GM18867 (cell line): ENCODE measurements around the gene BBLN.

ENCODE experiments used
- ATAC-seq: cut with Tn5 transposase; IDR thresholded peaks from one replicate; pipeline ENCODE4 v1.9.1; 2021; ENCODE audit warnings: mild to moderate bottlenecking, moderate library complexity; ENCODE audit not compliant: unreplicated experiment

Gene BBLN

DNA sequence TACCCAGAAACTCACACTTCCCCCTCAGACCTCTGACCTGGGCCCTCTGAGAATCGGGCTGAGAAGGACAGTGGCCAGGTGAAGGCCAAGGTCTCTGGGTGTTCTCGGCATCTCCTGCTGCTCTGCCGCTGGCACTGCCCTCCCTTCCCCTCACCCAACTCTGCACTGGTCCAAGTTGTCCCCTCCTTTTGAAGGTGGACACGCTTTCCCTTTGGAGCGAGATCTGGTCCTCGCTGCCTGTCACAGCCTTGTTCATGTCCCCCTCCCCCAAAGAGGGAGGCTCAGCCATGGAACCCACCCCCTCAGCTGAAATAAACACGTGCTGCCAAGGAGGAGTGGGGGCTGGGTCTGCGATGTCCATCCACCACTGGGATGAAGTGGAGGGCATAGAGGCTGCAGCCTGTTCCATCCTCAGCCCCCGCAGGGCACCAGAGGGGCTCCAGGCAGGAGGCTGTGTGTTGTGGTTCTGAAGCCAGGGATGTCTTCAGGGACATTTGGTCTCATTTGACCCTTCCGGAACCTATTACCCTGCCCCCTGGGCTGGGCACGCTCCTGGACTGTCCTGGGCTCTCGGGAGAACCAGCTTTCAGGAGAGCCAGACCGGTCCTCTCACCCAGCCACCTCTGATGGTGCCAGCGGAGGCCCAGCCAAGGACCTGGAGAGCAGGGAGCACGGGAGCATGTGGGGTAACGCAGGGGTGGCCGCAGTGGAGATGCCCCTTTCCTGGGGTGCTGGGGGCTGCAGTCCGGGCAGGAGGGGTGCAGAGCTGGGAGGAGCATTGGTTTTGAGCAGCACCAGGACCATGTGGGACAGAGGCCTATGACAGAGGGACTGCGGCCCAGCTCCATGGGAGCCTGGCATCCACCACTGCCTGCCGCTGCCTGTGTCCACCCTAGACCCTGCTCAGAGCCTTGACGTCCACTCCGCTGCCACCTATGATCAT lies 15.6 kb upstream of the BBLN start:
- no peak for ATAC-seq

DNA sequence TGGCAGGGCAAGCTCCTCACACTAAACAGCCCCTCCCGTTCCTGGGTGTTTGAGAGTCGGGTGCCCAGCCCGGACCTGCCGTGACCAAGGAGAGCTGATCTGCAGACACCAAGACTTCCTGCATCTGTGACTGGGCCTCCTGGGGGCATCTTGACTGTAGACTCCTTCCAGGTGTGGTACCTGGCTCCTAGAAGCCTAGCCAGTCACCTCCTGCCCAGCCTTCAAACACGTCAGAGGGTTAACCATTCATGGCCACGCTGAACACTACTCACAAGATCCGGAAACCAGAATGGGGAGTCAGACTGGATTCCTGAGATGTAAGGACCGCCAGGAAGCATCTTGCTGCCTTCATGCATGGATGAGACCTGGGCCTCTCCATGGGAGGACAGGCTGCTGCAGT lies 14.5 kb upstream of the BBLN start:
- ATAC-seq: no peak

- ATAC-seq: no peak
These were observed 14.1 kb upstream of the BBLN start for GRCh38 chr9:128145951-128146351.

GRCh38 chr9:128146591-128147120 lies 13.4 kb upstream of the BBLN start:
- ATAC-seq: no peak

DNA sequence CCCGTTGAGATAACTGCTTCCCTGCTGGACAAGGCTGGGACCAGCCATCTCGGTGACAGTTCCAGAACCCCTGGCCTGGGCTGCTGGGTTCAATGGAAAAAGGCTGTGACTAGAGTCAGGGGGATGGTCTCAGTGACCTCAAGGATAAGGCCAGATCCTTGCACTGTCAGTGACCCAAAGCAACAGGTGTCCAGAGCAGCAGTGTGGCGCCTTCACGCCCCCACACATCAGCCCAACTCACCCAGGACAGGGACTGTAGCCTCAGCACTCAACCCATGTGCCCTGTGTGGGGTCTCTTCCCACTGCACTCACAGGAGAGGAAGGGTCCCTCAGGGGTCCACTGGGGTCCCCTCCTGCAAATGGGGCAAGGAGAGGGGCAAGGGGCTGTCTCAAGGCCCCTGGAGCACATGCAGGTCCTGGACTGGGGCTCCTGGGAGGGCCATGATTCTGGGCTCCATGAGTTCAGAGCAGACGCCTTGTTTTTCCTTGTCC lies 11.5 kb upstream of the BBLN start:
- no peak for ATAC-seq

GRCh38 chr9:128149001-128149701 lies 10.9 kb upstream of the BBLN start, which contains the start of gene LCN2:
LCN2 (plus strand) TSS chr9:128149453; CDS start chr9:128149526, 73 bp downstream.
- no peak for ATAC-seq

- no peak for ATAC-seq
These were observed 10.0 kb upstream of the BBLN start for GRCh38 chr9:128149951-128150593.

- no peak for ATAC-seq
These were observed 9.3 kb upstream of the BBLN start for GRCh38 chr9:128150594-128151308.

DNA sequence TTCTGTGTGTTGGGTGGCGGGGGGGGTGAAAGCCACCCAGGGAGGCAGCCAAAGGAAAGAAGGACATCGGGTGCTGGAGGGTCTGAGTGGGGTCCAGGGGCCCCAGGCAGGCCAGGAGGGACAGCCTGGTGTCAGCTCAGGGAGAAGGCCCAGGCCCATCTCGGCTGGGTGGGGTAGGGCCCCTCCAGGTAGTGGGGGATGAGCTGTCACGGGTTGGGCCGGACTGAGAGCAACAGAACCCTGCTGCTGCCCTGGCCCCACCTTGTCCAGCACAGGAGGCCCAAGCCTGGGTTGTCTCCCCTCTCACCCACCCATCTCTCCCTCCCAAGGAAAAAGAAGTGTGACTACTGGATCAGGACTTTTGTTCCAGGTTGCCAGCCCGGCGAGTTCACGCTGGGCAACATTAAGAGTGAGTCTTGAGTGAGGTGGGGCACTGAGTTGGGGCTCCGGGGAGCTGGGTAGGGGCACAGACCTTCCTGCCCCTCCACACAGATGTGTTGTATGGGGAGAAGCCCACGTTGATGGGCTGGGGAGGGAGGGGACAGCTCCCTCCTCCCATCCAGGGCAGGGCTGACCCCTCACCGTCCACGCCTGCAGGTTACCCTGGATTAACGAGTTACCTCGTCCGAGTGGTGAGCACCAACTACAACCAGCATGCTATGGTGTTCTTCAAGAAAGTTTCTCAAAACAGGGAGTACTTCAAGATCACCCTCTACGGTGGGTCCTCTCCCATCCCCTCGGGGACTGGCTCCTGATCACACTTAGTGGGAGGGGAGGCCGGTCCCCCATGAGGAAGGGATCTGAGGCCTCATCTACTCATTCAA lies 8.5 kb upstream of the BBLN start:
- ATAC-seq: no peak

DNA sequence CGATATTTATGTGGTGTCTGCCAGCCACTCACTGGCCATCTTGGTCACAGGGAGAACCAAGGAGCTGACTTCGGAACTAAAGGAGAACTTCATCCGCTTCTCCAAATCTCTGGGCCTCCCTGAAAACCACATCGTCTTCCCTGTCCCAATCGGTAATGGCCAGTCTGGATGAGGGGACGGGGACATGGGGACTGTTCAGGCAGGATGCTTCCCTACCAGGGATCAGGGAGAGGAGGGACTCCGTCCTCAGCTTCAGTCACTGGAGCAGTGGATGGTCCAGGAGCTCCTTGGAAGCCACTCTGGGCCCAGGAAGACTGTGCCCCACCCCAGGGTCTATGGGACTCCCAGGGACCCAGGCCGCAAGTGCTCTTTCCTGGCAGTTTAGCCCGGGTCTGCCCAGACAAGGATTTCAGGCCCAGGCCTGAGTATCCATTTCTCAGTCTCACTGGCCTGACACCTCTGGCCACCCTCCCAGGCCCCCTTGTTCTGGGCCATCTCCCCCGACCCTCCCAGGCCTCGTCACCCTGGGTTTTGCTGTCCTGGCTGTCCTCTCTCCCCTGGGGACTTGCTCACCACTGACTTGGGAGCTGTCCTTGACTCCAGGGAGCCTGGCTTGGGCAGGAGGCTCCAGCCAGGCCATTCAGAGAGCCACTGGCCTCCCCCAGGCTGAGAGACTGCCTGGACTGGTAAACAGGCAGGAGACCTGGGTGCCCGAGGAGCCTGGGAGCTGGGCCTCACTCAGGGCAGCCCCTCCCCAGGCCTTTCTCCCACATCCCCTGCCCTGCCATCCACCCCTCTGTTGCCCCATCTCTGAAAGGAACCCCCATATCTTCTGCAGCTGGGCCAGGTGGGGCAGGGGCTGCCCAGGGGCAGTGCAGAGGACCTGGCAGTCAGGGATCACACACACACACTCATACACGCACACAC lies 7.7 kb upstream of the BBLN start:
- no peak for ATAC-seq

GRCh38 chr9:128153060-128153946 lies 6.8 kb upstream of the BBLN start:
- ATAC-seq: no peak

- no peak for ATAC-seq
These were observed 5.9 kb upstream of the BBLN start for GRCh38 chr9:128153947-128154695.

GRCh38 chr9:128155736-128156500 lies 4.1 kb upstream of the BBLN start:
- ATAC-seq: no peak

DNA sequence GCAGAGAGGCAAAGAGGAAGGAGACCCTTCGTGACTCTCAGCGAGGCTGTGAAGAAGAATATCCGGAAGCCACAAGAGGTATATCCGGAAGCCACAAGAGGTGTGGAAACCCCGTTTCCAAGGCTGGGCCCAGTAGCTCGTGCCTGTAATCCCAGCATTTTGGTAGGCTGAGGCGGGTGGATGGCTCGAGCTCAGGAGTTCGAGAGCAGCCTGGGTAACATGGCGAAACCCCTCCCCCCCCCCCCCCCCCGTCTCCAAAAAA lies 612 bp upstream of the BBLN start:
- ATAC-seq: no peak

DNA sequence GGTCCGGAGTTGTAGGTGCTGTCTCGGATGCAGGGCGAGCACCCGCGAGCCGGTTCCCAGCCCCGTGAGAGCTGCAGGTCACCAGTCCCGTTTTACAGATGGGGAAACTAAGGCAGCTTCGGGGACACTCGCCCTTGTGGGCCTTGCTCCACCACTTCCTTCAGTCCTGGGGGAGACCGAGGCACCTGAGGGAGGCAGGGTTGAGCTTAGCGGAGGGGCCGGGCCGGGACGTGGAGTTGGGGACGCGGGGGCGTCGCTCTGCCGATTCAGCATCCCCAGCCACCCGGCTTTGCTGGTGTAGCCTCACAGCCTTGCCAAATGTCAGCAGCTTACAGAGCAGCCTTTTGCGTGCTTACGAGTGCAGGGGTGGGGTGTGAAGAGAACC lies 530 bp downstream of the BBLN start:
- peak; percentile 7 for ATAC-seq

- no peak for ATAC-seq
These were observed 1.3 kb downstream of the BBLN start for GRCh38 chr9:128161215-128161902.
